HG02938 (cell line): ENCODE data around the gene FBXO41.
"Not testable (repeated sequence)": the region's sequence is repeated elsewhere in the genome, so short reads cannot be mapped to it uniquely, and the experiment has no call there.

Experiments used
- ATAC-seq: cut with Tn5 transposase; IDR thresholded peaks from one replicate; pipeline ENCODE4 v1.9.1; 2021; ENCODE audit warnings: mild to moderate bottlenecking, moderate library complexity; ENCODE audit not compliant: unreplicated experiment

The FBXO41 gene

DNA sequence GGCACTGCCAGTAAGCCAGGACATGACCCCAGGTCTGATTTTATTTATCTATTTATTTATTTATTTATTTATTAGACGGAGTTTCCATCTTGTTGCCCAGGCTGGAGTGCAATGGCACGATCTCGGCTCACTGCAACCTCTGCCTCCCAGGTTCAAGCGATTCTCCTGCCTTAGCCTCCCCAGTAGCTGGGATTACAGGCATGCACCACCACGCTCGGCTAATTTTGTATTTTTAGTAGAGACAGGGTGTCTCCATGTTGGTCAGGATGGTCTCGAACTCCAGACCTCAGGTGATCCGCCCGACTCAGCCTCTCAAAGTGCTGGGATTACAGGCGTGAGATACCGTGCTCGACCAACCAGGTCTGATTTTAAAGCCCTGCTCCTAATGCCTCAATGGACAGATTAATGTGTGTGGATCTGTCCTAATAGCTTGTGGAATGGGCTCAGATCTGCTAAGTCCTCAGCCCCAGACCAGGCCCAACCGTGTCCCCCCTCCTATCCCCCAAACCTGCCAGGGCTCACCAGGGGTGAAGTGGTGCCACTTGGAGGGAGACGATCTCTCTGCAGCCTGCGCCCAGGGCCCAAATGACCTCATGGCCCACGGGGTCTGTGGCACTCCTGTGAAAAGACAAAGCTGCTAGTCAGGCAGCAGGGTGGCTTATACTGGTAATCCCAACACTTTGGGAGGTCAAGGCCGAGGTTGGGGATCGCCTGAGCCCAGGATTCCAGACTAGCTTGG lies 21.4 kb downstream of the FBXO41 start:
- ATAC-seq, result not testable (repeated sequence)

DNA sequence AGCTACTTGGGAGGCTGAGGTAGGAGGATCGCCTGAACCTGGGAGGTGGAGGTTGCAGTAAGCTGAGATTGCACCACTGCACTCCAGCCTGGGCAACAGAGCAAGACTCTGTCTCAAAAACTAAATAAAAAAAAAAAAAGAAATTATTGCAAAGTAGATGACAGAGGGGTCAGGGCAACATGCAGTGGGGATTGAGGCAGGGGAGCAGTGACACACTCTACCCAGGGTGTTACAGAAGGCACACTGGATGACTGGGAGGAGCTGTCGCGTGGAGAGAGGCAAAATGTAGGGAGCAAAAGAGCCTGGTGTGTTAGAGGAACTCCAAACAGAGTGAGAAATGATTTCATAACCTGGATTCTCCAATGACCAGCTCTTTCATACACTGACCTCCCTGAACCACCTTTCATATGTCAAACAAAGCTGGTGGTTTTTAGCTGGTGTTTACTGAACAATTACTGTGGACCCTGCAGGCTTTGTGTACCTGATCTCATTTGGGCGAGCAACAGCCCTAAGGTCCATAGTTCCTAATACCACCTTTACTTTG lies 22.1 kb downstream of the FBXO41 start:
- ATAC-seq, result no peak

DNA sequence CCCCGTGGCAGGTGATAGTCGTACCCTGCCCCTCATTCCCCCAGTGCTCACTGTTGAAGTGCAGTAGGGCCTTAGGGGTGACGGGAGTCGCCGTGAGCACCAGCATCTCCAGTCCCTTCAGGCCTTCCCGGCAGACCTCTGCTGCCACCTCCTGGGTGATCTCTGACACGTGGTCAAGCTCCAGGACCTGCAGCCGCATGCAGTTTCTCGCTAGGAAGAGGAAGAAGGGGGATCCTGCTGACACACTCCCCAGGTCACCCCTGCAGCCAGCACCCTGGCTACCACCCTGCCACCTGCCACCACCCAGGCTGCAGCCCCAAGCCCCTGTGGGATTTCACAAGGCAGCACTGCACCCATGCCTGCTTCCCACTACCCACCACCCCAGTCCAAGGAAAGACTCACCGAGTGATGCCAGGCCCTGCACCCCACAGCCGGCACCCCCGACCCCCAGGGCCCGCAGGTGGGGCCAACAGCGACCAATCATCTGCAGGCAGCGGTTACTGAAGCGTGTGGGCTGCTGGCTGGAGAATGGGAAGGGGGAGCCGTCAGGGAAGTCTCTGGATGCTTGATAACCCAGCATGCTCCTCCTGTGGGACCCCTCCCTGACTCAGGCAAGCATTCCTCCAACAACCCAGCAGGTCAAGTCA lies 23.8 kb downstream of the FBXO41 start:
- no peak for ATAC-seq

DNA sequence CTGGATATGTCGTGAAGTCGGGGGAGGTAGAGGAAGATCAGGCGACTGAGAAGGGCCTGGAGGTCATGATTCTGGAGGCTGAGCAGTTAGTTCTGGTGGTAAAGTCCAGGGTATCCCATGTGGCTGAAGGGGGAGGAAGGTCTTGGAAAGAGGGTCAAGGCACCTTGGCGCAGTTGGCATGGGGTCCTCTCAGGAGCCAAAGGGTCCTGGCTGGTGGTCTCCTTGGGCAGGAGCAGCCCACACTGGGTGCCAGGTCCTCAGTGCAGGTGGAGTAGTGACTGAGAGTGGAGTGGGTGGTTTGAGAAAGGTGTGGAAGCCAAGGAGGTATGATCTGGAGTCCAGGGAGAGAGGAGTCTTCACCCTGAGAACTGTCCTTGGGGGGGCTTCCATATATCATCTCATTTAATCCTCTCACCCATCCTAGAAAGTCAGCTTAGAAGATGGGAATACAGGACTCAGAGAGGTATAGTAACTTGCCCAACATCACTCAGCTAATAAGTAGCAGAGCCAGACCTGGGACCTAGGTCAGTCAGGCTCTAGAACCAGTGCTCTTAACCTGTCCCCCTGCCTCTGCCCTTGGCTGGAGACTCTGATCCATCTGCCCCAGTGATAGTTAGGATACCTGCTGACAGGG lies 24.5 kb downstream of the FBXO41 start:
- ATAC-seq, result no peak

- ATAC-seq, result no peak
Measured at GRCh38 chr2:73259276-73259675, 25.0 kb downstream of the FBXO41 start.

GRCh38 chr2:73258913-73259215 lies 25.4 kb downstream of the FBXO41 start:
- ATAC-seq, result no peak

GRCh38 chr2:73258186-73258912 lies 25.9 kb downstream of the FBXO41 start:
- no peak for ATAC-seq

- ATAC-seq, result no peak
Measured at GRCh38 chr2:73257425-73258125, 26.7 kb downstream of the FBXO41 start.

- ATAC-seq, result no peak
Measured at GRCh38 chr2:73257021-73257420, 27.3 kb downstream of the FBXO41 start.

GRCh38 chr2:73256618-73256922 lies 27.7 kb downstream of the FBXO41 start:
- ATAC-seq, result no peak

DNA sequence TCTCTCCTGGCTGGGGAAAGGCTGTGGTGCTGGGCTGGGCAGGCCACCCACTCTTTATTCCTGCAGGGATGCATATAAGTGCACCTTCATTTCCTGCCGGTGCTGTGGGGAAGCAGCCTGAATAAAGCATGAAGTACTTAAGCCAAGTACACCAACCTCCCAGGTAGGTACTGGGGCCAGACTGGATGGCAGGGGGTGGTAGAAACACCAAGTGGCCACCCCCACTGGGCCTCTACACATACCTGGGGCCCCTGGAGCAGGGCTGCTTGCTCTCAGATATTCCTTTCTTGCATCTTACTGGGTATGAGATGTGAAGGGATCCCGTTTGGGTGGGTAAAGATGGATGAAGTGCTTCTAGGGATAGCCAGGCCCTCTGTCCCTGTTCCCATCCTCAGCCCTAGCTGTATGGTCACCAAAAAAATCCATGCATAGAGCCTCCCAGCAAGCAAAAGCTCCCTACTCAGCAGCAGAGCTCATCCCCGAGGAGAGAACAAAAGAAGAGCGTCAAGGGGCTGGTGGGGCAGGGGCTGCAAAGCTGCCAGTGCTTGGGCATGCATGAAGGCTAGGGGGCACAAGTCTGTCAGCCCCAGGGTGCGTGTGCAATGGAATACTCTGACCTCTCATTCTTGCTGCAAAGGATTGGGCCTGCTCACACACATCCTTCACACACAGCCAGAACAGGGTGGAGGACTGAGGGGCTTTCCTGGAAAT lies 28.2 kb downstream of the FBXO41 start:
- ATAC-seq, result no peak

GRCh38 chr2:73255007-73255644 lies 29.2 kb downstream of the FBXO41 start:
- ATAC-seq, result no peak

- no peak for ATAC-seq
Measured at GRCh38 chr2:73254343-73255006, 29.8 kb downstream of the FBXO41 start.

DNA sequence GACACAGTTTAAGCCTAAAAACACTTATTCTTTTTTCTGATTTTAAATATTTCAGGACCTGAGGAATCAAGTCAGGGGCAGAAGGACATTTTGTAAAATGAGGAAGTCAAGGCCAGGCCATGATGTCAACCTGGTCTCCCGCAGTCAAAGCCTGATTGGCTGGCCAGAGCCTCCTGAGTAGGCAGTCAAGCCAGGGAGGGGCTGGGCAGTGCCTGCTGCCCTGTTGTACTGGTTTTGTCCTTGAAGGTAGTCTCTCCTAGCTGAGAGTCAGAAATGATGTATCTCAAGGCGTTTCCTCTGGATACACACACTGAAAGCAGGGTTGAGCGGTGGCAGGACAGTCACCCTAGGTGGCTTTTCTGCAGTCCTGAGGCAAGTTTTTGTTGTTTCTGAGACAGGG lies 30.4 kb downstream of the FBXO41 start:
- no peak for ATAC-seq

GRCh38 chr2:73253400-73253799 lies 30.9 kb downstream of the FBXO41 start:
- no peak for ATAC-seq

- no peak for ATAC-seq
Measured at GRCh38 chr2:73252238-73253027, 31.8 kb downstream of the FBXO41 start.

DNA sequence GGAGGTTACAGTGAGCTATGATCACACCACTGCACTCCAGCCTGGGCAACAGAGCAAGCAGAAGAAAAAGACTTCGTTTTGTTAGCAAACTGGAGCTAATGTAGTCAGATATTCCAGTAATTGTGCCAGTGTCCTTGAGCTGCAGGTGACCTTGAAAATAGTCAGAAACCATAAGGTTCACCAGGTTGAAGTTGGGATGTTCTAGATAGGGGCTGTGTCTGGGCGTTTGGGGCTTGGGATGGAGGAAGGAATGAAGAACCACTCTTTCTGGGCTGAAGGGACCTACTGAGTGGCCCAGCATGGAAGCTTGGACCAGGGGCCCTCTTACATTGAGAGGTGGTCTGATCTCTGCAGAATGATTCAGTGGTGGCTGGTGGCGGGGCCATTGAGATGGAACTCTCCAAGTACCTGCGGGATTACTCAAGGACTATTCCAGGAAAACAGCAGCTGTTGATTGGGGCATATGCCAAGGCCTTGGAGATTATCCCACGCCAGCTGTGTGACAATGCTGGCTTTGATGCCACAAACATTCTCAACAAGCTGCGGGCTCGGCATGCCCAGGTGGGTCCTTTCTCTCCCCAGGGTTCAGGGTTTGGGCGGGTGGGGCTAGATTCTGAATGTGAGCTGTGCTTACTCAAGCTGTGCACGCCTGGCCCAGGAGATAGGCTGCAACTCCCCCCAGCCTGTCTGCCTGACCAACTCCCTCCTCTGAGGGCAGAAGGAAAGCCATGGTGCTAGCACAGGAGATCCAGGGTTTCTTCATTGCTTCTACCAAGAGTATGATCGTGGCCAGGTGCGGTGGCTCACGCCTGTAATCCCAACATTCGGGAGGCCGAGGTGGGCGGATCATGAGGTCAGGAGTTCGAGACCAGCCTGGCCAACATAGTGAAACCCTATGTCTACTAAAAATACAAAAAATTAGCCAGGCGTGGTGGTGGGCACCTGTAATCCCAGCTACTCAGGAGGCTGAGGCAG lies 33.1 kb downstream of the FBXO41 start:
- ATAC-seq, result no peak
